HCT116 (cell line): ENCODE results near the gene FAM229A. TPM values are rescaled to one million over a fixed set of nuclear protein-coding genes. Genes with fewer than 3 reads are reported as not detected.

Experiments
- ATAC-seq: fragments of 200-7000 bp; cut with Tn5 transposase; 2 replicates; pipeline ENCODE4 v1.9.1; 2020; ENCODE audit warnings: mild to moderate bottlenecking, moderate library complexity
- BruUV-seq: library from RNA; stranded (reverse); fragments of 400-500 nt; replicated peaks from 2 replicates; lab custom pipeline; 2021; lab: Mats Ljungman, UMichigan
- CTCF ChIA-PET: fragments of 300-600 bp; sonication (Branson Sonifier 250); formaldehyde crosslinking; loops from one replicate; lab custom pipeline; 2021; ENCODE audit warnings: antibody characterized with exemption; lab: Charles Lee
- POLR2A ChIA-PET: fragments of 300-600, 350-600 bp; sonication (Branson Sonifier 250); formaldehyde crosslinking; loops from one replicate; lab custom pipeline; 2021; ENCODE audit warnings: antibody characterized with exemption; lab: Charles Lee
- RAD21 ChIA-PET, 2 experiments: fragments of 300-600 bp; sonication (Branson Sonifier 250); formaldehyde crosslinking; loops; one replicate each; lab custom pipeline; 2023; ENCODE audit warnings: low total read pairs in 2 of 2; ENCODE audit not compliant: uncharacterized antibody in 2 of 2, unreplicated experiment in 2 of 2, low non-redundant PET in 1 of 2; lab: Charles Lee
- DNase-seq: peaks from one replicate; pipeline ENCODE4 v3.0.0-alpha.2; 2010; ENCODE audit warnings: low read depth, low spot score
- H2AFZ ChIP-seq: fragments of 200-600 bp; shearing (Covaris generic), sonication (generic); 2 replicates; pipeline ENCODE4 v1.6.1; 2017; ENCODE audit warnings: low read depth, mixed run types, mixed read lengths, antibody characterized with exemption, low read length; ENCODE audit not compliant: poor library complexity, severe bottlenecking
- H3K27ac ChIP-seq: 2 replicates; pipeline ENCODE4 v1.5.1; 2012; ENCODE audit warnings: low read depth, low read length
- H3K27me3 ChIP-seq: fragments of 200-600 bp; sonication (generic); 2 replicates; pipeline ENCODE4 v1.6.1; 2016; ENCODE audit warnings: mixed run types, low read length, mixed read lengths; ENCODE audit not compliant: insufficient read depth
- H3K36me3 ChIP-seq, 2 experiments: fragments of 200-500 bp in 1 of 2; fragments of 200-600 bp in 1 of 2; sonication (Bioruptor generic) in 1 of 2; sonication (generic) in 1 of 2; 2 replicates each; pipeline versions ENCODE4 v1.5.1 to v1.6.1; 2014 to 2016; ENCODE audit warnings: low read length in 2 of 2, inconsistent platforms in 1 of 2, mixed read lengths in 1 of 2, mixed run types in 1 of 2; ENCODE audit not compliant: insufficient read depth in 2 of 2, control insufficient read depth in 1 of 2
- H3K4me1 ChIP-seq, 2 experiments: fragments of 200-600 bp in 1 of 2; sonication (generic) in 1 of 2; 2 replicates each; pipeline versions ENCODE4 v1.5.1 to v1.6.1; 2012 to 2017; ENCODE audit warnings: low read length in 2 of 2, inconsistent platforms in 1 of 2, mild to moderate bottlenecking in 1 of 2, mixed read lengths in 1 of 2, mixed run types in 1 of 2, moderate library complexity in 1 of 2; ENCODE audit not compliant: insufficient read depth in 2 of 2, control insufficient read depth in 1 of 2
- H3K4me2 ChIP-seq: fragments of 200-600 bp; sonication (generic); 2 replicates; pipeline ENCODE4 v1.6.1; 2017; ENCODE audit warnings: mixed run types, low read length, mixed read lengths
- H3K4me3 ChIP-seq, 2 experiments: fragments of 200-600 bp in 1 of 2; sonication (generic) in 1 of 2; replicated peaks in 1 of 2; 2 replicates each; pipeline ENCODE4 v1.5.1; 2011 to 2016; ENCODE audit warnings: low read length in 2 of 2, control low read depth in 1 of 2, low read depth in 1 of 2, mild to moderate bottlenecking in 1 of 2, mixed read lengths in 1 of 2, mixed run types in 1 of 2
- H3K79me2 ChIP-seq: fragments of 200-600 bp; sonication (generic); 2 replicates; pipeline ENCODE4 v1.6.1; 2017; ENCODE audit warnings: mild to moderate bottlenecking, mixed run types, low read length, moderate library complexity, mixed read lengths; ENCODE audit not compliant: insufficient read depth
- H3K9ac ChIP-seq: fragments of 200-600 bp; sonication (generic); 2 replicates; pipeline ENCODE4 v1.6.1; 2016; ENCODE audit warnings: low read length, mixed read lengths
- H3K9me2 ChIP-seq: fragments of 200-600 bp; sonication (generic), shearing (Covaris generic); 2 replicates; pipeline ENCODE4 v1.6.1; 2017; ENCODE audit warnings: mixed run types, mild to moderate bottlenecking, moderate library complexity; ENCODE audit not compliant: insufficient read depth
- H3K9me3 ChIP-seq, 2 experiments: fragments of 200-500 bp in 1 of 2; fragments of 200-600 bp in 1 of 2; sonication (Bioruptor generic) in 1 of 2; sonication (generic) in 1 of 2; 2 replicates each; pipeline ENCODE4 v1.6.1; 2014 to 2017; ENCODE audit warnings: low read length in 2 of 2, mixed read lengths in 2 of 2, inconsistent platforms in 1 of 2, low read depth in 1 of 2, mild to moderate bottlenecking in 1 of 2, mixed run types in 1 of 2, moderate library complexity in 1 of 2; ENCODE audit not compliant: control insufficient read depth in 1 of 2, insufficient read depth in 1 of 2
- H4K20me1 ChIP-seq: fragments of 200-600 bp; sonication (generic), shearing (Covaris generic); 2 replicates; pipeline ENCODE4 v1.6.1; 2017; ENCODE audit warnings: mixed run types, mild to moderate bottlenecking, moderate library complexity; ENCODE audit not compliant: insufficient read depth
- CEBPB ChIP-seq: IDR thresholded peaks from 2 replicates; pipeline ENCODE4 v1.6.1; 2012; ENCODE audit warnings: low read depth
- ELF1 ChIP-seq: IDR thresholded peaks from 2 replicates; pipeline ENCODE4 v1.6.1; 2012; ENCODE audit warnings: low read depth, borderline replicate concordance
- EZH2 ChIP-seq: fragments of 200-600 bp; sonication (generic); IDR thresholded peaks from 2 replicates; pipeline ENCODE4 v1.6.1; 2017; ENCODE audit warnings: antibody characterized with exemption, mixed run types
- FOSL1 ChIP-seq: IDR thresholded peaks from 2 replicates; pipeline ENCODE4 v1.6.1; 2012; ENCODE audit warnings: low read depth
- JUND ChIP-seq: IDR thresholded peaks from 2 replicates; pipeline ENCODE4 v1.6.1; 2012
- POLR2A ChIP-seq: IDR thresholded peaks from 2 replicates; pipeline ENCODE4 v1.7.0; 2011; ENCODE audit warnings: borderline replicate concordance; ENCODE audit not compliant: insufficient read depth, insufficient read length; ENCODE audit errors: extremely low read depth
- POLR2AphosphoS5 ChIP-seq: IDR thresholded peaks from 2 replicates; pipeline ENCODE4 v1.6.1; 2011; ENCODE audit warnings: mild to moderate bottlenecking, low read depth, low read length, moderate library complexity
- SIN3A ChIP-seq: IDR thresholded peaks from 2 replicates; pipeline ENCODE4 v1.6.1; 2012; ENCODE audit warnings: low read depth
- SP1 ChIP-seq: IDR thresholded peaks from 2 replicates; pipeline ENCODE4 v1.6.1; 2012; ENCODE audit warnings: low read depth
- SRF ChIP-seq: IDR thresholded peaks from 2 replicates; pipeline ENCODE4 v1.6.1; 2012; ENCODE audit warnings: low read depth
- TCF7L2 ChIP-seq: IDR thresholded peaks from 2 replicates; pipeline ENCODE4 v1.7.0; 2011; ENCODE audit warnings: borderline replicate concordance, inconsistent platforms; ENCODE audit not compliant: insufficient read depth, insufficient read length; ENCODE audit errors: extremely low read depth
- YY1 ChIP-seq: IDR thresholded peaks from 2 replicates; pipeline ENCODE4 v1.6.1; 2011; ENCODE audit warnings: low read length, low read depth, moderate library complexity, mild to moderate bottlenecking; ENCODE audit not compliant: insufficient replicate concordance; ENCODE audit errors: extremely low read depth
- ZNF274 ChIP-seq: fragments of 200-500 bp; sonication (Bioruptor generic); IDR thresholded peaks from 2 replicates; pipeline ENCODE4 v1.6.1; 2014; ENCODE audit warnings: mild to moderate bottlenecking, low read depth, low read length, inconsistent platforms
- intact Hi-C: fragments of 100-400 bp; cut with micrococcal nuclease; formaldehyde crosslinking; loops from 2 replicates; pipeline ENCODE4 v1.10.0; 2022
- total RNA-seq: library from RNA; stranded (reverse); gene quantifications from one replicate; pipeline ENCODE4 v1.2.1, GENCODE V29; 2021; ENCODE audit not compliant: unreplicated experiment
- TF ChIP-seq, protein P1 (sequence below): IDR thresholded peaks from 2 replicates; pipeline ENCODE4 v1.6.1; 2012
- TF ChIP-seq, protein P2 (sequence below): IDR thresholded peaks from 2 replicates; pipeline ENCODE4 v1.6.1; 2012

FAM229A gene
- total RNA-seq, 1 experiment from 2014 or later, result 16.1 TPM

DNA sequence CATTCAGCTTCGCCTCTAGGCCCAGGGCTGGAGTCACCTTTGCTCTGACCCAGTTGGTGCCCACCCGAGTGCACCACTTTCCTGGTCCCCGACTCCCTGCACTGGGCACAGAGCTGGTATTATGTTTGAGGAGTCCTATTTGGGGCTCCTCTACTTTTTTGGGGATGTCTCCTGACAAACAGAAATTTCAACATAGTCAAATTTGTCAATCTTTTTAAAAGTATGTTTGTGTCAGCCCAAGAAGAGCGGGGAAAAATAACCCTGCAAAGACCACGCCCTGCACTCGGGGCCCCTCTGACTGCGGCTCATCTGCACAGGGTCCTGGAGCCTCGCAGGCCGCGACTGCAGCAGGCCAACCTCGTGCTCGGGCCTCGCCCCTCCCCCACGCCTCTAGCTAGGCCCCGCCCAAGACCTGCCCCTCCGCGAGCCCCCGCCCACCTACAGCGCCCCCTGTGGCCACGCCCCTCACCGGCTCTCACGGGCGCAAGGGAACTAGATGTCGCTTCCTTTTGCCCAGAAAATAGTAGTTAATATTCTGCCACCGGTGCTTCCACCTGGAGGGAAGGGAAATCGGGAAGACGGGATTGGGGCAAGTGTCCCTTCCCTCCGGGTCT is 11.4 kb downstream of the FAM229A start (continued):
- no peak for TF ChIP-seq TCF7L2
- TF ChIP-seq CEBPB, result no peak
- TF ChIP-seq, protein P1, sequence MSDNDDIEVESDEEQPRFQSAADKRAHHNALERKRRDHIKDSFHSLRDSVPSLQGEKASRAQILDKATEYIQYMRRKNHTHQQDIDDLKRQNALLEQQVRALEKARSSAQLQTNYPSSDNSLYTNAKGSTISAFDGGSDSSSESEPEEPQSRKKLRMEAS, result peak; percentile 98
- no peak for TF ChIP-seq ZNF274
- TF ChIP-seq YY1, result no peak
- TF ChIP-seq JUND, result no peak
- no peak for TF ChIP-seq ELF1
- TF ChIP-seq POLR2AphosphoS5, result no peak
- no peak for TF ChIP-seq FOSL1
- peak; percentile 63 for TF ChIP-seq SP1
- no peak for TF ChIP-seq SRF
- no peak for TF ChIP-seq POLR2A
- TF ChIP-seq, all 23 proteins: peak for 6

DNA sequence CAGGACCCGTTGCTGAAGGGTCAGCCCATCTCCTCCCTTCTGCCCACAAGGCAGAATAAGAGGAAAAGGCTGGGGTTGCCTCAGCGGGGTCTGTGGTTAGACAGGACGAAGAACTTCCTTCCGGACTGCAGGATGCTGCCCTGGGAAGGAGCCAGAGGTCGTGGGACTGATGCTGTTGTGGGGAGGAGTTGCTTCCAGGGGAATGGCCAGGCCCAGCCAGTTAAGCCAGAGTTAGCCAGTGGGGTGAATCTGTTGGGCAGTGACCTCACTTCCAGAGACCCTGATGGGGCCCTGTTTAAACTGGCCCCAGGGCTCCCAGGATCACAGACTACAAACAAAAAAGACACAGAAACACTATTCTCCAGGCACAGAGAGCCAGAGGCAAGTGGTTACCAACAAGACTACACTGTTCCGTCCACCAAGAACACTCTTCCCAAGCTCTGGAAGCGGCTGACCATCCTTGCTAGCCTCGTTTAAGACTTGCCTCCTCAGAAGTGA is 13.0 kb downstream of the FAM229A start:
- no peak for DNase-seq
- Histone ChIP-seq H3K79me2 (no peaks in the 10 kb centered on the region), H3K9ac (no peak overlapping the region), H3K36me3 (no peaks in the 10 kb centered on the region), H3K9me2 (no peaks in the 10 kb centered on the region), H3K4me2 (no peak overlapping the region), H3K4me3 (no peak overlapping the region), H4K20me1 (no peaks in the 10 kb centered on the region), H3K4me1 (peaks cover 5 to 21% of the 10 kb centered on the region in 2 experiments; a peak in 3 of 4 replicates), H2AFZ (no peak overlapping the region), H3K27me3 (no peaks in the 10 kb centered on the region), H3K27ac (no peak overlapping the region), H3K9me3 (no peaks in the 10 kb centered on the region)
- intact Hi-C loops, result no loop called here
- RAD21 ChIA-PET, result no interaction called here
- no peak for ATAC-seq
- POLR2A ChIA-PET, result no interaction called here
- TF ChIP-seq, protein P2, sequence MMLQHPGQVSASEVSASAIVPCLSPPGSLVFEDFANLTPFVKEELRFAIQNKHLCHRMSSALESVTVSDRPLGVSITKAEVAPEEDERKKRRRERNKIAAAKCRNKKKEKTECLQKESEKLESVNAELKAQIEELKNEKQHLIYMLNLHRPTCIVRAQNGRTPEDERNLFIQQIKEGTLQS, result no peak
- no peak for TF ChIP-seq ZNF274
- TF ChIP-seq EZH2, result no peak
- no peak for TF ChIP-seq FOSL1
- no peak for TF ChIP-seq JUND
- no peak for TF ChIP-seq SIN3A
- no TSS peak for BruUV-seq
- CTCF ChIA-PET, result no interaction called here
